CD8-positive, alpha-beta memory T cell (primary cell): ENCODE data around the gene MXRA7. TPM values are rescaled to one million over a fixed set of nuclear protein-coding genes. Genes with fewer than 3 reads are reported as not detected.

Experiments
- polyA plus RNA-seq: library from polyadenylated mRNA; unstranded; fragments of 300-500 nt; fragmentation: Illumina TruSeq; gene quantifications from one replicate; pipeline ENCODE4 v1.2.3, GENCODE V29; 2021
- total RNA-seq, 2 experiments: library from RNA; stranded (reverse); gene quantifications; one replicate each; pipeline ENCODE4 v1.2.3, GENCODE V29; 2021

MXRA7 gene
- total and polyA plus RNA-seq, 3 experiments from 2014 or later, result 27.1 to 30.6 (median 29.1) TPM

Other genes starting within 250 kb of the MXRA7 start
- not detected for gene AANAT, start 243.4 kb downstream of the MXRA7 start, total RNA-seq
- not detected for gene AANAT, start 243.4 kb downstream of the MXRA7 start, polyA plus RNA-seq
- 10 to 100 TPM; 38.2 to 42.5 TPM for gene RHBDF2, start 209.5 kb downstream of the MXRA7 start, total RNA-seq
- gene RHBDF2, start 209.5 kb downstream of the MXRA7 start, polyA plus RNA-seq, result 38.4 TPM
- gene CYGB, start 173.3 kb downstream of the MXRA7 start, total RNA-seq, result not detected
- 0.23 TPM for gene CYGB, start 173.3 kb downstream of the MXRA7 start, polyA plus RNA-seq
- gene PRCD, start 170.9 kb downstream of the MXRA7 start, total RNA-seq, result under 1 TPM; 0.38 to 0.53 TPM
- 1.2 TPM for gene PRCD, start 170.9 kb downstream of the MXRA7 start, polyA plus RNA-seq
- gene ST6GALNAC2, start 125.1 kb downstream of the MXRA7 start, total RNA-seq, result 1 to 10 TPM in 1 of 2 experiments, under 1 TPM in 1; 0.83 to 1.0 TPM
- gene ST6GALNAC2, start 125.1 kb downstream of the MXRA7 start, polyA plus RNA-seq, result 2.9 TPM
- under 1 TPM in 1 of 2 experiments, not detected in 1; 0.46 TPM for gene ST6GALNAC1, start 67.2 kb downstream of the MXRA7 start, total RNA-seq
- 0.28 TPM for gene ST6GALNAC1, start 67.2 kb downstream of the MXRA7 start, polyA plus RNA-seq
- gene JMJD6, start 15.6 kb upstream of the MXRA7 start, total RNA-seq, result 10 to 100 TPM; 62.7 to 66.8 TPM
- gene JMJD6, start 15.6 kb upstream of the MXRA7 start, polyA plus RNA-seq, result 37.1 TPM
- gene METTL23, start 15.9 kb upstream of the MXRA7 start, total RNA-seq, result 10 to 100 TPM; 43.6 to 44.6 TPM
- 152 TPM for gene METTL23, start 15.9 kb upstream of the MXRA7 start, polyA plus RNA-seq
- 100 to 1,000 TPM; 626 to 630 TPM for gene SRSF2, start 26.4 kb upstream of the MXRA7 start, total RNA-seq
- 111 TPM for gene SRSF2, start 26.4 kb upstream of the MXRA7 start, polyA plus RNA-seq
- gene MFSD11, start 27.2 kb upstream of the MXRA7 start, total RNA-seq, result 10 to 100 TPM; 22.3 to 22.9 TPM
- gene MFSD11, start 27.2 kb upstream of the MXRA7 start, polyA plus RNA-seq, result 28.4 TPM
- under 1 TPM; 0.40 to 0.46 TPM for gene MGAT5B, start 157.4 kb upstream of the MXRA7 start, total RNA-seq
- 0.17 TPM for gene MGAT5B, start 157.4 kb upstream of the MXRA7 start, polyA plus RNA-seq